ENCODE data around the gene GREB1L. TPM values are rescaled to one million over a fixed set of nuclear protein-coding genes. Genes with fewer than 3 reads are reported as not detected.

Gene GREB1L
- total and polyA plus RNA-seq, 2 of the 13 experiments (the other 11 are each of a cell fraction or from before 2014, with no cell fraction given): 0.17 to 0.66 TPM

DNA sequence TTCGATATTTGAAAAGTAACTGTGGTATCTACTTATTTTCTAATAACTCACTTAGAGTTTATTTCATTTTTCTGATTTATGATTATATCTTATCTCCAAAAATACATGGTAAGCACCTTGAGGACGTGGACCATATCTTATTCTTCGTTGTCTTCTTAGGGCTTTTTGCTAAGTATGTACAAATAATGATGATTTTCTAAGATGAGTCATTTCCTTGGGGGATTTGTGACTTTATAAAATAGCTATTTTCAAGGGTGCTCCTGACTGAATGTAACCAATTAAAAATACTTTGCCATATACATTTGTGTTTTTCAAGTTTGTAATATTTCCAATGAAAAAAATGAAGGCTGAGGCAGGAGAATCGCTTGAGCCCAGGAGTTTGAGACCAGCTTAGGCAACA lies 56.3 kb downstream of the GREB1L start:
- in situ Hi-C loops (cut with HindIII; ENCODE audit: extremely low pct_ligation_motif_present, low pct_unique_long_range_greater_than_20kb) (no loop called here), intact Hi-C loops (cut with micrococcal nuclease; ENCODE audit: unreplicated experiment) (no loop called here)
- Histone ChIP-seq H3K27ac (ENCODE audit: extremely low read length, insufficient read depth, low read length) (no peak overlapping the region), H3K9ac (ENCODE audit: insufficient read depth, low read depth, low read length) (no peak overlapping the region), H2AFZ (ENCODE audit: low read length) (no peak overlapping the region), H3K79me2 (ENCODE audit: insufficient read depth, low read length) (no peaks in the 10 kb centered on the region), H3K27me3 (ENCODE audit: control insufficient read depth in 1 of 2, insufficient read depth in 2 of 2, low read length in 2 of 2) (no peaks in the 10 kb centered on the region), H4K20me1 (ENCODE audit: insufficient read depth, low read length) (no peaks in the 10 kb centered on the region), H3K4me1 (ENCODE audit: insufficient read depth, low read length) (no peaks in the 10 kb centered on the region), H3K4me3 (replicated peaks in 1 of 3; ENCODE audit: insufficient read depth in 1 of 3, low read depth in 2 of 3, low read length in 3 of 3) (no peak overlapping the region), H3K9me3 (ENCODE audit: low read length) (no peaks in the 10 kb centered on the region), H3K4me2 (ENCODE audit: low read depth, low read length) (no peak overlapping the region), H3K36me3 (replicated peaks in 1 of 2; ENCODE audit: control insufficient read depth in 1 of 2, insufficient read depth in 2 of 2, low read length in 2 of 2) (no peaks in the 10 kb centered on the region)
- no peak for FAIRE-seq
- 20% methylated on average over 4 of the region's 4 CpGs for WGBS (ENCODE audit: low lambda C conversion rate)
- no peak for ATAC-seq
- no peak for DNase-seq (ENCODE audit: low spot score)
- no peak for TF ChIP-seq ZBED4 (CRISPR knock-in tag; IDR thresholded peaks at IDR 0.05; ENCODE audit: borderline replicate concordance)
- TF ChIP-seq ZNF256 (CRISPR knock-in tag; conservative IDR thresholded peaks at IDR 0.05): no peak
- TF ChIP-seq TMF1 (CRISPR knock-in tag; IDR thresholded peaks at IDR 0.05; ENCODE audit: low read depth): no peak
- TF ChIP-seq PHF20 (CRISPR knock-in tag; IDR thresholded peaks at IDR 0.05): no peak
- TF ChIP-seq ZNF768 (CRISPR knock-in tag; IDR thresholded peaks at IDR 0.05): no peak
- no peak for TF ChIP-seq MLLT10 (CRISPR knock-in tag; IDR thresholded peaks at IDR 0.05)
- TF ChIP-seq ZNF577 (CRISPR knock-in tag; IDR thresholded peaks at IDR 0.05; ENCODE audit: borderline replicate concordance, low read depth): no peak
- no peak for TF ChIP-seq PAWR (CRISPR knock-in tag; IDR thresholded peaks at IDR 0.05; ENCODE audit: borderline replicate concordance)
- TF ChIP-seq TEAD2 (CRISPR knock-in tag; IDR thresholded peaks at IDR 0.05): no peak
- no peak for TF ChIP-seq ZBTB49 (CRISPR knock-in tag; IDR thresholded peaks at IDR 0.05; ENCODE audit: borderline replicate concordance)
- TF ChIP-seq ZNF281 (CRISPR knock-in tag; IDR thresholded peaks at IDR 0.05; ENCODE audit: borderline replicate concordance): no peak
- TF ChIP-seq KDM5A (IDR thresholded peaks at IDR 0.05; ENCODE audit: borderline replicate concordance, low read length): no peak
- TF ChIP-seq NFATC3 (CRISPR knock-in tag; IDR thresholded peaks at IDR 0.05): no peak
- ChIA-PET POLR2A (no interaction called here), CTCF (ENCODE audit: low intra/inter-chr PET ratio, low total read pairs) (no interaction called here)
- BruUV-seq (replicated peaks): no TSS peak

All from HepG2 (cell line).